ENCODE measurements around the gene HSPE1. TPM values are rescaled to one million over a fixed set of nuclear protein-coding genes. Genes with fewer than 3 reads are reported as not detected.

HSPE1 gene
- total RNA-seq, 1 experiment from 2014 or later: 321 TPM

DNA sequence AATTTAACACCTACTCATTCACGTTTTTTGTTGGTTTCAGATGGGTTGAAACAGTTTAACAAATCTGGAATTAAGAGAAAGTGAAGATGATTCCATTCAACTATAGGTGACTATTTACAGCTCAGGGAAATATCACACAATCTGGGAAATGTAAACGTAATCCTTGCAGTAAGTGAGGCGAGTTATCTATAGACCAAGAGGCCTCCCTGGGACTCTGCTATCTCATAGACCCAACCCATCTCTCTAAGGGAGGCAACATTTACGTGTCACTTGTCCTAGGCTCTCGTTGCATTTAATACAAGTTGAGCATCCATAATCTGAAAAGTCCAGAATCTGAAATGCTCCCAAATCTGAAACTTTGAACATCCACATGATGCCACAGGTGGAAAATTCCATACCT, 13.7 kb downstream of the HSPE1 start:
- no peaks in the 10 kb centered on the region for H3K9me2 ChIP-seq (replicated peaks; ENCODE audit: low read length)
- no peak overlapping the region for H3K27ac ChIP-seq (ENCODE audit: low read length)
- H4K20me1 ChIP-seq (ENCODE audit: low read length): peaks cover 13% of the 10 kb centered on the region
- H3K4me3 ChIP-seq (ENCODE audit: low read length): no peak overlapping the region
- intact Hi-C loops (cut with micrococcal nuclease): no loop called here
- peaks cover 17% of the 10 kb centered on the region for H3K4me1 ChIP-seq (ENCODE audit: insufficient read depth, low read length)
- ATAC-seq (no peak), DNase-seq (no peak)
- no peak for TF ChIP-seq EZH2 (IDR thresholded peaks at IDR 0.05; ENCODE audit: low read length, unreplicated experiment)
- no peak for TF ChIP-seq EZH2phosphoT487 (IDR thresholded peaks at IDR 0.05; ENCODE audit: borderline replicate concordance, low read length)
- TF ChIP-seq CTCF (conservative IDR thresholded peaks at IDR 0.05; ENCODE audit: low read depth, low read length): no peak
- POLR2A ChIA-PET (ENCODE audit: unreplicated experiment): no interaction called here
- H3K27me3 ChIP-seq (ENCODE audit: low read length): no peaks in the 10 kb centered on the region
- no peak overlapping the region for H3K9ac ChIP-seq (ENCODE audit: low read length)
- H3F3A ChIP-seq (ENCODE audit: low read length, unreplicated experiment): no peaks in the 10 kb centered on the region
- H3K79me2 ChIP-seq (ENCODE audit: low read length): peaks cover 40% of the 10 kb centered on the region
- no peaks in the 10 kb centered on the region for H3K36me3 ChIP-seq (ENCODE audit: low read depth, low read length)
- no TSS peak for BruUV-seq (replicated peaks)
- no peak overlapping the region for H3K4me2 ChIP-seq (ENCODE audit: low read length)
- H3K9me3 ChIP-seq (ENCODE audit: low read length): no peaks in the 10 kb centered on the region
- no peak overlapping the region for H2AFZ ChIP-seq (ENCODE audit: low read length)
- CTCF ChIA-PET: no interaction called here

DNA sequence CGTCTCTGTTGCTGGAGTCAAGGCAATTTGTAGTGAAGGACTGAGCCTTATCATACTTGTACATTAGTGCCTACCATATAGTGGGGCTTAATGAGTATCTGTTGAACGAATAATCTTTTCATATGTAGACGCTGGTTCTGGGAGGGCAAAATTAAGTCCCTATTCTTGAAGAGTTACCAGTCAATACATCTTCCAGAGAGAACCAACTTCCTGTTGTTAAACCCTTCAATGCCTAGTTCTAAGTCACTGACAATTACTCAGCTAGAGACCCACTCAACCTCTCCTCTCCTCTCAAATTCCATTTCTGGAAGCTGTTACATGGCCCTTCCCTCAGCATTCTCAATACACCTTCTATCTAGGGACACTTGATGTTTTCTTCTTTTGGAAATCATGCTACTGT, 14.6 kb downstream of the HSPE1 start:
- Histone ChIP-seq H3K4me2 (ENCODE audit: low read length) (peak overlapping the region; percentile 94), H3K9me3 (ENCODE audit: low read length) (no peaks in the 10 kb centered on the region), H3K36me3 (ENCODE audit: low read depth, low read length) (0 out of 2 replicates have a peak, but pooled peaks cover 2% of the 10 kb centered on the region), H3K9ac (ENCODE audit: low read length) (peak overlapping the region; percentile 94), H3K27me3 (ENCODE audit: low read length) (no peaks in the 10 kb centered on the region), H3K79me2 (ENCODE audit: low read length) (peaks cover 49% of the 10 kb centered on the region), H4K20me1 (ENCODE audit: low read length) (peaks cover 20% of the 10 kb centered on the region), H3F3A (ENCODE audit: low read length, unreplicated experiment) (no peaks in the 10 kb centered on the region), H3K4me3 (ENCODE audit: low read length) (peak overlapping the region; percentile 89), H3K27ac (ENCODE audit: low read length) (peak overlapping the region; percentile 48; the same call in 1 of the 2 replicates), H3K4me1 (ENCODE audit: insufficient read depth, low read length) (peaks cover 17% of the 10 kb centered on the region), H2AFZ (ENCODE audit: low read length) (peak overlapping the region; percentile 96), H3K9me2 (replicated peaks; ENCODE audit: low read length) (no peaks in the 10 kb centered on the region)
- ATAC-seq (no peak), DNase-seq (peak; percentile 28)
- intact Hi-C loops (cut with micrococcal nuclease): loop anchor here (5.0 kb wide), 3 partner anchors 63 to 193 kb away; partner anchors contain the start of gene MARS2
- TF ChIP-seq CTCF (conservative IDR thresholded peaks at IDR 0.05; ENCODE audit: low read depth, low read length) (no peak), EZH2 (IDR thresholded peaks at IDR 0.05; ENCODE audit: low read length, unreplicated experiment) (no peak), EZH2phosphoT487 (IDR thresholded peaks at IDR 0.05; ENCODE audit: borderline replicate concordance, low read length) (no peak)
- no TSS peak for BruUV-seq (replicated peaks)
- ChIA-PET POLR2A (ENCODE audit: unreplicated experiment) (no interaction called here), CTCF (no interaction called here)

DNA sequence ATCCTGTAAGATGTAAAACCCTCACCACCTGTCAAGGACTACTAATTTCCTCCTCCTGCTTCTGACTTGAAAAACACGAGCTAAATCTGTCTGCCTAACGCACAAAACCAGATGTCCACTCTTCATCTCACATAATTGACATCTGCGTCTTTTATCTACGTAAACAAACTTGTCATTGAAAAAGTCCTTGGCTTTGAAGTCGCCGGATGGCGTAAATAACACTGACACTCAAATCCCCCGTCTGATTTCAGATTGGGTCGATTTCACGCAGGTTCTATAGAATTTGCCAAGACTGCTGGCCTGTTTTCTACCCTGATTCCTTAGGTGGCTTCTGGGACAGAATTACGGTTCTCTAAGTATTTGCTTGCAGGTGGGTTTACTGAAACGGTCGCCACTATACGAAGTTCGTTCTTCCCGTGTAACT, 15.1 kb downstream of the HSPE1 start:
- Histone ChIP-seq H3F3A (ENCODE audit: low read length, unreplicated experiment) (no peaks in the 10 kb centered on the region), H3K27ac (ENCODE audit: low read length) (peak overlapping the region; percentile 48), H3K4me3 (ENCODE audit: low read length) (peak overlapping the region; percentile 89), H4K20me1 (ENCODE audit: low read length) (peaks cover 20% of the 10 kb centered on the region), H3K9me2 (replicated peaks; ENCODE audit: low read length) (no peaks in the 10 kb centered on the region), H2AFZ (ENCODE audit: low read length) (peak overlapping the region; percentile 96), H3K9ac (ENCODE audit: low read length) (peak overlapping the region; percentile 94), H3K4me1 (ENCODE audit: insufficient read depth, low read length) (peaks cover 17% of the 10 kb centered on the region), H3K79me2 (ENCODE audit: low read length) (peaks cover 54% of the 10 kb centered on the region), H3K36me3 (ENCODE audit: low read depth, low read length) (peaks cover 4% of the 10 kb centered on the region), H3K9me3 (ENCODE audit: low read length) (no peaks in the 10 kb centered on the region), H3K27me3 (ENCODE audit: low read length) (no peaks in the 10 kb centered on the region), H3K4me2 (ENCODE audit: low read length) (peak overlapping the region; percentile 94)
- no peak for DNase-seq
- ChIA-PET POLR2A (ENCODE audit: unreplicated experiment) (interaction anchor here (0.6 to 1.2 kb wide), 3 partner anchors 15 to 356 kb away, joined by 5 to 6 read pairs (median 5); partner anchors contain the start of genes HSPD1 and HSPE1), CTCF (no interaction called here)
- no peak; the same call in 1 of the 2 replicates for ATAC-seq
- TF ChIP-seq EZH2 (IDR thresholded peaks at IDR 0.05; ENCODE audit: low read length, unreplicated experiment): no peak
- TF ChIP-seq CTCF (conservative IDR thresholded peaks at IDR 0.05; ENCODE audit: low read depth, low read length): no peak
- TF ChIP-seq EZH2phosphoT487 (IDR thresholded peaks at IDR 0.05; ENCODE audit: borderline replicate concordance, low read length): no peak
- BruUV-seq (replicated peaks): TSS peak; percentile 80
- intact Hi-C loops (cut with micrococcal nuclease): loop anchor here (5.0 kb wide), 3 partner anchors 62 to 192 kb away; partner anchors contain the start of gene MARS2
